Liver (tissue), 9 donors: ENCODE results near the gene DOK5. TPM values are rescaled to one million over a fixed set of nuclear protein-coding genes. Genes with fewer than 3 reads are reported as not detected.

Experiments
- DNase-seq: peaks from one replicate; pipeline ENCODE4 v3.0.0-alpha.2; 2017; ENCODE audit warnings: low spot score
- H3K27ac ChIP-seq, 2 donors: one replicate each; pipeline ENCODE4 v1.7.0; 2013; ENCODE audit warnings: inconsistent platforms in 2 of 2, low read length in 2 of 2, control low read depth in 1 of 2, low read depth in 1 of 2, mild to moderate bottlenecking in 1 of 2
- H3K27me3 ChIP-seq, 4 donors: one replicate each; pipeline versions ENCODE4 v1.6.1 to v1.7.0; 2013; ENCODE audit warnings: low read length in 3 of 4, inconsistent platforms in 1 of 4, mild to moderate bottlenecking in 1 of 4, moderate library complexity in 1 of 4; ENCODE audit not compliant: control insufficient read depth in 4 of 4, insufficient read depth in 4 of 4
- H3K36me3 ChIP-seq, 4 donors: one replicate each; pipeline versions ENCODE4 v1.6.1 to v1.7.0; 2013; ENCODE audit warnings: low read length in 3 of 4, mild to moderate bottlenecking in 3 of 4, low read depth in 1 of 4, moderate library complexity in 1 of 4; ENCODE audit not compliant: control insufficient read depth in 4 of 4, insufficient read depth in 3 of 4
- H3K4me1 ChIP-seq, 4 donors: one replicate each; pipeline versions ENCODE4 v1.6.1 to v1.7.0; 2013; ENCODE audit warnings: low read length in 3 of 4, mild to moderate bottlenecking in 3 of 4, moderate library complexity in 1 of 4; ENCODE audit not compliant: control insufficient read depth in 4 of 4, insufficient read depth in 4 of 4
- H3K4me3 ChIP-seq, 3 donors: one replicate each; pipeline versions ENCODE4 v1.6.1 to v1.7.0; 2013; ENCODE audit warnings: low read length in 3 of 3, control low read depth in 1 of 3, low read depth in 1 of 3, mild to moderate bottlenecking in 1 of 3
- H3K9ac ChIP-seq, 2 donors: one replicate each; pipeline ENCODE4 v1.7.0; 2013; ENCODE audit warnings: low read length in 2 of 2, mild to moderate bottlenecking in 2 of 2, moderate library complexity in 2 of 2, control low read depth in 1 of 2, low read depth in 1 of 2
- H3K9me3 ChIP-seq, 4 donors: one replicate each; pipeline versions ENCODE4 v1.6.1 to v1.7.0; 2013; ENCODE audit warnings: low read length in 3 of 4; ENCODE audit not compliant: control insufficient read depth in 4 of 4
- ATF3 ChIP-seq: IDR thresholded peaks from 2 replicates; pipeline ENCODE4 v1.6.1; 2016; ENCODE audit warnings: antibody characterized with exemption
- CTCF ChIP-seq: fragments of 150-350 bp; IDR thresholded peaks from 2 replicates; pipeline ENCODE4 v1.5.1; 2017; ENCODE audit warnings: improper control_type of control experiment, low read depth, low read length; ENCODE audit not compliant: missing input control
- EGR1 ChIP-seq, 2 donors: IDR thresholded peaks; 2 replicates each; pipeline ENCODE4 v1.6.1; 2016 to 2018; ENCODE audit warnings: antibody characterized with exemption in 2 of 2, low read depth in 2 of 2
- FOXA1 ChIP-seq: IDR thresholded peaks from 2 replicates; pipeline ENCODE4 v1.6.1; 2016; ENCODE audit warnings: antibody characterized with exemption
- FOXA2 ChIP-seq: IDR thresholded peaks from 2 replicates; pipeline ENCODE4 v1.6.1; 2016; ENCODE audit warnings: antibody characterized with exemption
- GABPA ChIP-seq, 2 donors: IDR thresholded peaks in 1 of 2; conservative IDR thresholded peaks in 1 of 2; 2 replicates each; pipeline ENCODE4 v1.6.1; 2016; ENCODE audit warnings: antibody characterized with exemption in 2 of 2, mild to moderate bottlenecking in 1 of 2, moderate library complexity in 1 of 2
- HNF4A ChIP-seq, 2 donors: conservative IDR thresholded peaks; 2 replicates each; pipeline ENCODE4 v1.6.1; 2016; ENCODE audit warnings: antibody characterized with exemption in 2 of 2, mild to moderate bottlenecking in 2 of 2
- HNF4G ChIP-seq: IDR thresholded peaks from 2 replicates; pipeline ENCODE4 v1.6.1; 2016; ENCODE audit warnings: antibody characterized with exemption
- JUND ChIP-seq, 2 donors: IDR thresholded peaks; 2 replicates each; pipeline ENCODE4 v1.6.1; 2016; ENCODE audit warnings: antibody characterized with exemption in 2 of 2
- MAX ChIP-seq: IDR thresholded peaks from 2 replicates; pipeline ENCODE4 v1.6.1; 2016; ENCODE audit warnings: antibody characterized with exemption
- NR2F2 ChIP-seq: IDR thresholded peaks from 2 replicates; pipeline ENCODE4 v1.6.1; 2016; ENCODE audit warnings: antibody characterized with exemption
- RAD21 ChIP-seq, 2 donors: IDR thresholded peaks; 2 replicates each; pipeline ENCODE4 v1.6.1; 2016; ENCODE audit warnings: antibody characterized with exemption in 2 of 2, mild to moderate bottlenecking in 2 of 2
- RXRA ChIP-seq, 2 donors: IDR thresholded peaks; 2 replicates each; pipeline ENCODE4 v1.6.1; 2017 to 2018; ENCODE audit warnings: antibody characterized with exemption in 2 of 2, mild to moderate bottlenecking in 1 of 2
- SP1 ChIP-seq: IDR thresholded peaks from 2 replicates; pipeline ENCODE4 v1.6.1; 2018; ENCODE audit warnings: antibody characterized with exemption, mild to moderate bottlenecking
- TAF1 ChIP-seq: conservative IDR thresholded peaks from 2 replicates; pipeline ENCODE4 v1.6.1; 2016; ENCODE audit warnings: antibody characterized with exemption, mild to moderate bottlenecking
- YY1 ChIP-seq: IDR thresholded peaks from 2 replicates; pipeline ENCODE4 v1.6.1; 2016; ENCODE audit warnings: antibody characterized with exemption, mild to moderate bottlenecking
- ZBTB33 ChIP-seq: IDR thresholded peaks from 2 replicates; pipeline ENCODE4 v1.6.1; 2016; ENCODE audit warnings: antibody characterized with exemption
- WGBS: extraction: QIAGEN DNeasy Blood & Tissue Kit; methylation state at CpG from one replicate; pipeline ENCODE4 v1.1.7; 2013; 5-methylcytosine and 5-hydroxymethylcytosine counted together
- polyA plus RNA-seq, 2 donors: library from polyadenylated mRNA; stranded (reverse) in 1 of 2; unstranded in 1 of 2; fragments of 200-250 nt in 1 of 2; fragments of >200 nt in 1 of 2; fragmentation: Nextera tagmentation in 1 of 2; extraction: Ambion mirVana in 1 of 2; gene quantifications; one replicate each; pipeline versions ENCODE4 v1.2.1 to v1.2.3, GENCODE V29; 2013 to 2015
- total RNA-seq, 2 donors: library from RNA; depleted of rRNA; stranded (reverse); fragments of >200 nt; gene quantifications; one replicate each; pipeline ENCODE4 v1.2.3, GENCODE V29; 2014
- TF ChIP-seq, protein P1 (sequence below): IDR thresholded peaks from 2 replicates; pipeline ENCODE4 v1.6.1; 2016; ENCODE audit warnings: antibody characterized with exemption, mild to moderate bottlenecking
- donor health status: healthy.
- donor health status: healthy.
- donor health status: healthy.
- donor health status: healthy.
- donor health status: healthy.

The DOK5 gene
- total and polyA plus RNA-seq, 4 donors: 0.05 to 0.16 (median 0.09) TPM

GRCh38 chr20:54557806-54558590 is 82.6 kb downstream of the DOK5 start:
- WGBS: 80% methylated on average over 3 of the region's 3 CpGs
- Histone ChIP-seq H3K4me3 (no peak overlapping the region), H3K36me3 (peaks cover 0 to 2% (median 0%) of the 10 kb centered on the region in 4 donors), H3K27me3 (peaks cover 0 to 4% (median 0%) of the 10 kb centered on the region in 4 donors), H3K9ac (no peak overlapping the region), H3K9me3 (no peaks in the 10 kb centered on the region), H3K4me1 (no peaks in the 10 kb centered on the region), H3K27ac (no peak overlapping the region)
- DNase-seq: no peak
- TF ChIP-seq FOXA2 (no peak), GABPA (IDR thresholded peaks at IDR 0.05 in 1 of 2, conservative IDR thresholded peaks at IDR 0.05 in 1 of 2) (no peak), MAX (no peak), YY1 (no peak), NR2F2 (no peak), SP1 (no peak), JUND (IDR thresholded peaks at IDR 0.05) (no peak), EGR1 (IDR thresholded peaks at IDR 0.05; ENCODE audit: low read depth in 2 of 2) (no peak), RXRA (IDR thresholded peaks at IDR 0.05) (no peak), CTCF (no peak), RAD21 (IDR thresholded peaks at IDR 0.05) (no peak), HNF4A (conservative IDR thresholded peaks at IDR 0.05) (no peak), FOXA1 (no peak), ZBTB33 (no peak), HNF4G (no peak)

DNA sequence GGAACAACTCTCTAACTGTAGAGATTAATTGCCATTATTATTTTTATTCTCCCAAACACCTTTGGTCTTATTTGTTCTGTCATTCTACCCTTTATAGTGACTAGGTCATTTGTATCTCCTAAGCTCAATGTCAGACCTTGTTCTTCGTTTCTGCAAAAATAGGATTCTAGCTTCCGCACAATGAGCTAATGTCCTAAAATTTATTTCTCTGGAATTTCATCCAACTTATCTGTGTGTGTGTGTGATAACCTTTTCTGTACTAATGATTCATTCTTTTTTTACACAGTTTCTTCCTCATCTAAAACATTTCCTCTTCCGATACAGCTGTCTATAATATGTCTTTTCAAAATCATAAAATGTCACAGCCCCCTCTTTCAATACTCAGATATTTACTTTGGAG is 84.5 kb downstream of the DOK5 start:
- whole genome bisulfite sequencing: 81% methylated on average over 3 of the region's 3 CpGs
- TF ChIP-seq TAF1: no peak
- TF ChIP-seq FOXA2: no peak
- no peak for TF ChIP-seq HNF4A (conservative IDR thresholded peaks at IDR 0.05)
- no peak for TF ChIP-seq NR2F2
- no peak for TF ChIP-seq ZBTB33
- no peak for TF ChIP-seq ATF3
- no peak for TF ChIP-seq EGR1 (IDR thresholded peaks at IDR 0.05; ENCODE audit: low read depth in 2 of 2)
- no peak for TF ChIP-seq HNF4G
- no peak for TF ChIP-seq RXRA (IDR thresholded peaks at IDR 0.05)
- TF ChIP-seq, protein P1, sequence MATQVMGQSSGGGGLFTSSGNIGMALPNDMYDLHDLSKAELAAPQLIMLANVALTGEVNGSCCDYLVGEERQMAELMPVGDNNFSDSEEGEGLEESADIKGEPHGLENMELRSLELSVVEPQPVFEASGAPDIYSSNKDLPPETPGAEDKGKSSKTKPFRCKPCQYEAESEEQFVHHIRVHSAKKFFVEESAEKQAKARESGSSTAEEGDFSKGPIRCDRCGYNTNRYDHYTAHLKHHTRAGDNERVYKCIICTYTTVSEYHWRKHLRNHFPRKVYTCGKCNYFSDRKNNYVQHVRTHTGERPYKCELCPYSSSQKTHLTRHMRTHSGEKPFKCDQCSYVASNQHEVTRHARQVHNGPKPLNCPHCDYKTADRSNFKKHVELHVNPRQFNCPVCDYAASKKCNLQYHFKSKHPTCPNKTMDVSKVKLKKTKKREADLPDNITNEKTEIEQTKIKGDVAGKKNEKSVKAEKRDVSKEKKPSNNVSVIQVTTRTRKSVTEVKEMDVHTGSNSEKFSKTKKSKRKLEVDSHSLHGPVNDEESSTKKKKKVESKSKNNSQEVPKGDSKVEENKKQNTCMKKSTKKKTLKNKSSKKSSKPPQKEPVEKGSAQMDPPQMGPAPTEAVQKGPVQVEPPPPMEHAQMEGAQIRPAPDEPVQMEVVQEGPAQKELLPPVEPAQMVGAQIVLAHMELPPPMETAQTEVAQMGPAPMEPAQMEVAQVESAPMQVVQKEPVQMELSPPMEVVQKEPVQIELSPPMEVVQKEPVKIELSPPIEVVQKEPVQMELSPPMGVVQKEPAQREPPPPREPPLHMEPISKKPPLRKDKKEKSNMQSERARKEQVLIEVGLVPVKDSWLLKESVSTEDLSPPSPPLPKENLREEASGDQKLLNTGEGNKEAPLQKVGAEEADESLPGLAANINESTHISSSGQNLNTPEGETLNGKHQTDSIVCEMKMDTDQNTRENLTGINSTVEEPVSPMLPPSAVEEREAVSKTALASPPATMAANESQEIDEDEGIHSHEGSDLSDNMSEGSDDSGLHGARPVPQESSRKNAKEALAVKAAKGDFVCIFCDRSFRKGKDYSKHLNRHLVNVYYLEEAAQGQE: no peak
- no peak for TF ChIP-seq RAD21 (IDR thresholded peaks at IDR 0.05)
- no peak for TF ChIP-seq JUND (IDR thresholded peaks at IDR 0.05)
- TF ChIP-seq CTCF: no peak
- TF ChIP-seq FOXA1: no peak
- no peak for TF ChIP-seq GABPA (IDR thresholded peaks at IDR 0.05 in 1 of 2, conservative IDR thresholded peaks at IDR 0.05 in 1 of 2)
- no peak for DNase-seq

More for the DNA sequence above, 84.5 kb downstream of the DOK5 start:
- H3K4me1 ChIP-seq: no peaks in the 10 kb centered on the region
- no peak overlapping the region for H3K9ac ChIP-seq
- no peaks in the 10 kb centered on the region for H3K9me3 ChIP-seq
- H3K27ac ChIP-seq: no peak overlapping the region
- peaks cover 0 to 2% (median 0%) of the 10 kb centered on the region in 4 donors for H3K36me3 ChIP-seq
- peaks cover 0 to 4% (median 0%) of the 10 kb centered on the region in 4 donors for H3K27me3 ChIP-seq
- H3K4me3 ChIP-seq: no peak overlapping the region
